ENCODE results near the gene GON4L.

- TF ChIP-seq, protein P1, sequence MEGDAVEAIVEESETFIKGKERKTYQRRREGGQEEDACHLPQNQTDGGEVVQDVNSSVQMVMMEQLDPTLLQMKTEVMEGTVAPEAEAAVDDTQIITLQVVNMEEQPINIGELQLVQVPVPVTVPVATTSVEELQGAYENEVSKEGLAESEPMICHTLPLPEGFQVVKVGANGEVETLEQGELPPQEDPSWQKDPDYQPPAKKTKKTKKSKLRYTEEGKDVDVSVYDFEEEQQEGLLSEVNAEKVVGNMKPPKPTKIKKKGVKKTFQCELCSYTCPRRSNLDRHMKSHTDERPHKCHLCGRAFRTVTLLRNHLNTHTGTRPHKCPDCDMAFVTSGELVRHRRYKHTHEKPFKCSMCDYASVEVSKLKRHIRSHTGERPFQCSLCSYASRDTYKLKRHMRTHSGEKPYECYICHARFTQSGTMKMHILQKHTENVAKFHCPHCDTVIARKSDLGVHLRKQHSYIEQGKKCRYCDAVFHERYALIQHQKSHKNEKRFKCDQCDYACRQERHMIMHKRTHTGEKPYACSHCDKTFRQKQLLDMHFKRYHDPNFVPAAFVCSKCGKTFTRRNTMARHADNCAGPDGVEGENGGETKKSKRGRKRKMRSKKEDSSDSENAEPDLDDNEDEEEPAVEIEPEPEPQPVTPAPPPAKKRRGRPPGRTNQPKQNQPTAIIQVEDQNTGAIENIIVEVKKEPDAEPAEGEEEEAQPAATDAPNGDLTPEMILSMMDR (IDR thresholded peaks at IDR 0.05): no peak
- no peak for TF ChIP-seq POLR2A (IDR thresholded peaks at IDR 0.05)
Measured at GRCh38 chr1:155864393-155864792, 7.4 kb upstream of the GON4L start.

All from thyroid gland (tissue), 4 donors.